Activated CD4-positive, alpha-beta T cell treated with anti-CD3 and anti-CD28 coated beads, Interleukin-2, amount 10 ng/mL, durations not matched to agents 7 days and 5 days (primary cell): Measurements from ENCODE around the gene CNTNAP5. TPM values are rescaled to one million over a fixed set of nuclear protein-coding genes. Genes with fewer than 3 reads are reported as not detected.

Experiments
- CTCF ChIA-PET: fragments of 350-600 bp; sonication (Branson Sonifier 250); formaldehyde crosslinking; loops from one replicate; lab custom pipeline; 2021; ENCODE audit warnings: antibody characterized with exemption; lab: Charles Lee
- POLR2A ChIA-PET: fragments of 350-600 bp; sonication (Branson Sonifier 250); formaldehyde crosslinking; loops from one replicate; lab custom pipeline; 2021; ENCODE audit warnings: antibody characterized with exemption; lab: Charles Lee
- DNase-seq: peaks from one replicate; pipeline ENCODE4 v3.0.0-alpha.2; 2020
- H3K27ac Mint-ChIP-seq: one replicate; pipeline ENCODE4 v1.8.0; 2021; ENCODE audit warnings: mild to moderate bottlenecking, moderate library complexity, mixed read lengths
- H3K27me3 Mint-ChIP-seq: one replicate; pipeline ENCODE4 v1.8.0; 2021; ENCODE audit warnings: mixed read lengths
- H3K36me3 Mint-ChIP-seq: one replicate; pipeline ENCODE4 v1.8.0; 2021; ENCODE audit warnings: low read depth, mixed read lengths
- H3K4me1 Mint-ChIP-seq: one replicate; pipeline ENCODE4 v1.8.0; 2021; ENCODE audit warnings: mixed read lengths
- H3K4me3 Mint-ChIP-seq: one replicate; pipeline ENCODE4 v1.8.0; 2021; ENCODE audit warnings: mild to moderate bottlenecking, moderate library complexity, mixed read lengths
- H3K9me3 Mint-ChIP-seq: one replicate; pipeline ENCODE4 v1.8.0; 2021; ENCODE audit warnings: mixed read lengths
- total RNA-seq, 2 experiments: library from RNA; stranded (reverse); gene quantifications; one replicate each; pipeline ENCODE4 v1.2.3, GENCODE V29; 2021

The CNTNAP5 gene
- total RNA-seq, 2 experiments from 2014 or later, result not detected

- no peak for DNase-seq
- H3K27ac Mint-ChIP-seq, result no peak overlapping the region
- H3K9me3 Mint-ChIP-seq, result no peaks in the 10 kb centered on the region
- H3K4me3 Mint-ChIP-seq, result no peak overlapping the region
- no peaks in the 10 kb centered on the region for H3K36me3 Mint-ChIP-seq
- H3K27me3 Mint-ChIP-seq, result no peaks in the 10 kb centered on the region
- CTCF ChIA-PET, result no interaction called here
- POLR2A ChIA-PET, result no interaction called here
- no peaks in the 10 kb centered on the region for H3K4me1 Mint-ChIP-seq
Observed at GRCh38 chr2:124039032-124039431, 13.9 kb downstream of the CNTNAP5 start.

DNA sequence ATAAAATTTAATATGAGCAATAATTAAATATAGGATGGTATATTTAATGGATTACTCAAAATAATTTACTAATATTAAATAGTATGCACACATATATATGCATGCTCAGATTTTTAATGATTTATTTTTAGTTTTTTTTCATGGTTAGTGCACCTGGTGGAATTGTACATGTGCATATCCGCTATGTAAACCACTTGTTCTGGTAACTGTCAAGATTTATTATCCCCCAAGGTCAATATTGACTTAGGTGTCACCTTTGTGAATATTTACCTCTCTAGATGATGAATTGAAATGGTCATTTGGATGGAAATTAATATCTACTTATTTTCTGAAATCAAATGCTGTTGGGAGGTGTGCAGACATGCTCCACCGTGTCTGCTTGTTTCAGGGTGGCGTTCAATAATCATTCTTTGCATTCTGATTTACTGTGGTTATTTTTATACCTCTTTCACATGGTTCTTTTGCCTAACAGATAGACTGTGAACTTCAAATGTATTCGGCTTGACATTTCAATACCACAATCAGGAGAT, 14.7 kb downstream of the CNTNAP5 start:
- Mint-ChIP-seq H3K36me3 (no peaks in the 10 kb centered on the region), H3K9me3 (no peaks in the 10 kb centered on the region), H3K4me1 (no peaks in the 10 kb centered on the region), H3K27me3 (no peaks in the 10 kb centered on the region), H3K4me3 (no peak overlapping the region), H3K27ac (no peak overlapping the region)
- ChIA-PET POLR2A (no interaction called here), CTCF (no interaction called here)
- DNase-seq, result no peak

DNA sequence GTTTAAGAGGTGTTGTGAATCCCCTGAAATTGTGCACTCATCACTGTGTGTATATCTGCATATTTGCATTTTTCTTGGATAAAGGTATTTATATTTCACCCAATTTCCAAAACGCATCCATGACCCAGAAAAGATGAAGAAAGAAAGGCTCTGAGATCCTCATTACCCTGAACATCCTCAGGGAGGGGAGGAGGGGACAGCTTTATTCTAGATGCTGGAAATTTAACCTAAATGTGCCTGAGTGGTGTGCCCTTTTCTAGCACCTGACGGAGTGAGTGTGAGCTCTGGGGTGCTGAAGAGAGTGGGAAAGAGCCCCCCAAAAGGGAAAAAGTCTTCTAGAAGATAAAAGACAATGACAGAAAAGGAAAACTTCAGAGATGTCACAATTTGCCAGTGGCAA, 20.8 kb downstream of the CNTNAP5 start:
- no peak overlapping the region for H3K4me3 Mint-ChIP-seq
- H3K4me1 Mint-ChIP-seq, result no peaks in the 10 kb centered on the region
- no peaks in the 10 kb centered on the region for H3K9me3 Mint-ChIP-seq
- no peak overlapping the region for H3K27ac Mint-ChIP-seq
- no peaks in the 10 kb centered on the region for H3K36me3 Mint-ChIP-seq
- DNase-seq, result no peak
- H3K27me3 Mint-ChIP-seq, result no peaks in the 10 kb centered on the region
- CTCF ChIA-PET, result no interaction called here
- POLR2A ChIA-PET, result no interaction called here

GRCh38 chr2:124046332-124046731, 21.2 kb downstream of the CNTNAP5 start:
- no peak overlapping the region for H3K4me3 Mint-ChIP-seq
- POLR2A ChIA-PET, result no interaction called here
- CTCF ChIA-PET, result no interaction called here
- H3K27me3 Mint-ChIP-seq, result no peaks in the 10 kb centered on the region
- H3K27ac Mint-ChIP-seq, result no peak overlapping the region
- no peak for DNase-seq
- H3K9me3 Mint-ChIP-seq, result no peaks in the 10 kb centered on the region
- no peaks in the 10 kb centered on the region for H3K4me1 Mint-ChIP-seq
- no peaks in the 10 kb centered on the region for H3K36me3 Mint-ChIP-seq

GRCh38 chr2:124048102-124048501, 23.0 kb downstream of the CNTNAP5 start:
- ChIA-PET CTCF (no interaction called here), POLR2A (no interaction called here)
- no peak overlapping the region for H3K27ac Mint-ChIP-seq
- no peaks in the 10 kb centered on the region for H3K36me3 Mint-ChIP-seq
- H3K9me3 Mint-ChIP-seq, result no peaks in the 10 kb centered on the region
- no peaks in the 10 kb centered on the region for H3K4me1 Mint-ChIP-seq
- no peak overlapping the region for H3K4me3 Mint-ChIP-seq
- DNase-seq, result no peak
- H3K27me3 Mint-ChIP-seq, result no peaks in the 10 kb centered on the region

GRCh38 chr2:124048664-124049063, 23.6 kb downstream of the CNTNAP5 start:
- no peaks in the 10 kb centered on the region for H3K9me3 Mint-ChIP-seq
- H3K4me1 Mint-ChIP-seq, result no peaks in the 10 kb centered on the region
- H3K36me3 Mint-ChIP-seq, result no peaks in the 10 kb centered on the region
- DNase-seq, result no peak
- H3K4me3 Mint-ChIP-seq, result no peak overlapping the region
- POLR2A ChIA-PET, result no interaction called here
- no peaks in the 10 kb centered on the region for H3K27me3 Mint-ChIP-seq
- CTCF ChIA-PET, result no interaction called here
- H3K27ac Mint-ChIP-seq, result no peak overlapping the region

- Mint-ChIP-seq H3K4me3 (no peak overlapping the region), H3K9me3 (no peaks in the 10 kb centered on the region), H3K27me3 (no peaks in the 10 kb centered on the region), H3K27ac (no peak overlapping the region), H3K36me3 (no peaks in the 10 kb centered on the region), H3K4me1 (no peaks in the 10 kb centered on the region)
- POLR2A ChIA-PET, result no interaction called here
- CTCF ChIA-PET, result no interaction called here
- DNase-seq, result no peak
Observed at GRCh38 chr2:124049136-124049535, 24.0 kb downstream of the CNTNAP5 start.

GRCh38 chr2:124050833-124051497, 25.9 kb downstream of the CNTNAP5 start:
- H3K4me1 Mint-ChIP-seq, result no peaks in the 10 kb centered on the region

DNA sequence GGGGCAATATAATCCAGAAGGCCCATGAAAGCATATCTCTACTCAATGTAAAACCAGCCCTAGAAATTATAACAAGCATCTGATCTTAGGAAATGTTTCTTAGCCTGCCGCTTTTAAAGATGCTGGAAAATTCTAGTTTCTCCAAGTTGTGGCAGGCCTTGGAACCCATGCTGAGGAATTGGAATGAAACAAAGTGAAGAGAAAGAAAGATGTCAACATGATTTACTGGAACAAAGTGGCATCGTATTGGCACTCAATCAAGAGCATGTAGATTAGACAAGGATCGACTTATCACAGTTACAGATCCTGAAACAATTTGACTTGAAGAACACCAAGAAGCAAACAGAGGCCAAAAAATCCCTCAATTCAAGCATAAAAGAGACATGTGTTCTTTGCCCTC, 28.7 kb downstream of the CNTNAP5 start:
- ChIA-PET CTCF (no interaction called here), POLR2A (no interaction called here)
- Mint-ChIP-seq H3K9me3 (peaks cover 4% of the 10 kb centered on the region), H3K4me1 (no peaks in the 10 kb centered on the region), H3K4me3 (no peak overlapping the region), H3K27me3 (no peaks in the 10 kb centered on the region), H3K36me3 (no peaks in the 10 kb centered on the region), H3K27ac (no peak overlapping the region)
- DNase-seq, result no peak

More at GRCh38 chr2:124050833-124051497, 25.9 kb downstream of the CNTNAP5 start:
- CTCF ChIA-PET, result no interaction called here
- Mint-ChIP-seq H3K4me3 (no peak overlapping the region), H3K27me3 (no peaks in the 10 kb centered on the region), H3K9me3 (no peaks in the 10 kb centered on the region), H3K27ac (no peak overlapping the region), H3K36me3 (no peaks in the 10 kb centered on the region)
- POLR2A ChIA-PET, result no interaction called here
- no peak for DNase-seq

- no peak for DNase-seq
- H3K27ac Mint-ChIP-seq, result no peak overlapping the region
- no peaks in the 10 kb centered on the region for H3K27me3 Mint-ChIP-seq
- H3K4me1 Mint-ChIP-seq, result no peaks in the 10 kb centered on the region
- ChIA-PET CTCF (no interaction called here), POLR2A (no interaction called here)
- no peak overlapping the region for H3K4me3 Mint-ChIP-seq
- no peaks in the 10 kb centered on the region for H3K9me3 Mint-ChIP-seq
- no peaks in the 10 kb centered on the region for H3K36me3 Mint-ChIP-seq
Observed at GRCh38 chr2:124063596-124063995, 38.5 kb downstream of the CNTNAP5 start.

DNA sequence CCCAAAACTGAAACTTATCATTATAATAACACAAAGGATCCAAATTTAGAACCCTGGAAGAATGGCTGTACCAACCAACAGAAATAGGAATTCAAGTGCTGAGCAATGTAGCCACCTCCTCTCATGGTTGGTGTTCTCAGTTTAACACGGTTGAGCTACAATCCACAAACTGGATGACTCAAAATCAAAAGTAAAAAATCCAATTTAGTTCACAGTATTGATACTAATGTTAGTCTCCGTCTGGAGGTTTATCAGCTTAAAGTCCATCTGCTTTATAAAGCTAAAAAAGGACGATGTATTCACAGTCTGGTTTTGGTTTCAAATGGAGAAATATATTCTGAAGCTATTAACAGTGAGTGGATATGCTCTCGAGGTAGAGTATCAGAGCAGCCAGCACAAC, 40.5 kb downstream of the CNTNAP5 start:
- Mint-ChIP-seq H3K27ac (no peak overlapping the region), H3K27me3 (no peaks in the 10 kb centered on the region), H3K4me1 (no peaks in the 10 kb centered on the region), H3K9me3 (no peaks in the 10 kb centered on the region), H3K36me3 (no peaks in the 10 kb centered on the region), H3K4me3 (no peak overlapping the region)
- no peak for DNase-seq
- ChIA-PET CTCF (no interaction called here), POLR2A (interaction anchor here (0.7 kb wide), 1 partner anchor 328 kb away, joined by 3 read pairs; no protein-coding TSS in a partner anchor)

DNA sequence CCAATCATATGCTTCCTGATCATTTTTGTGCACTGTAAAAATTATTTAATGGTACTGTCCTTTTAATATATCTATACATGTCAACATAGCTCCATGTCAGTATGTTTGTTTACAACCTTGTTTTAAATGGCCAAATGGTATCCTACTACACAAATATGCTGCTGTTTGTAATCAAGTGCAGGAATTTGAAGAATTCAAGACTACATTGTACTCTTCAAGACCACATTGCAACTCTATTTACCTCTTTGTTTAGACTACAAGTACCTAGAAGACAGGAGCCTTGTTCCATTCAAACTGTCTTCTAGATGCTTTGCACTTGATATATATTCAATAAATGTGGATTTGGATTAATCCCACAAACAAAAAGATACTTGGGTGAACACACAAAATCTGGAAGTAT, 41.7 kb downstream of the CNTNAP5 start:
- CTCF ChIA-PET, result no interaction called here
- H3K36me3 Mint-ChIP-seq, result no peaks in the 10 kb centered on the region
- POLR2A ChIA-PET, result no interaction called here
- H3K9me3 Mint-ChIP-seq, result no peaks in the 10 kb centered on the region
- no peaks in the 10 kb centered on the region for H3K4me1 Mint-ChIP-seq
- no peak overlapping the region for H3K4me3 Mint-ChIP-seq
- no peak overlapping the region for H3K27ac Mint-ChIP-seq
- H3K27me3 Mint-ChIP-seq, result no peaks in the 10 kb centered on the region
- no peak for DNase-seq

- ChIA-PET CTCF (no interaction called here), POLR2A (no interaction called here)
- DNase-seq, result no peak
- H3K27ac Mint-ChIP-seq, result no peak overlapping the region
- no peaks in the 10 kb centered on the region for H3K36me3 Mint-ChIP-seq
- no peaks in the 10 kb centered on the region for H3K27me3 Mint-ChIP-seq
- no peak overlapping the region for H3K4me3 Mint-ChIP-seq
- H3K9me3 Mint-ChIP-seq, result no peaks in the 10 kb centered on the region
- H3K4me1 Mint-ChIP-seq, result no peaks in the 10 kb centered on the region
Observed at GRCh38 chr2:124079045-124079444, 54.0 kb downstream of the CNTNAP5 start.
